Lower leg skin (tissue), 3 donors: Measurements from ENCODE around the gene DLGAP1.

ENCODE experiments used
- CTCF ChIP-seq, 3 donors: fragments of 450-650 bp; IDR thresholded peaks; one replicate each; pipeline ENCODE4 v1.5.1; 2016; ENCODE audit warnings: antibody characterized with exemption in 3 of 3, mild to moderate bottlenecking in 3 of 3, moderate library complexity in 2 of 3
- POLR2A ChIP-seq, 2 donors: fragments of 450-650 bp; IDR thresholded peaks; one replicate each; pipeline ENCODE4 v1.6.1; 2016 to 2017; ENCODE audit warnings: antibody characterized with exemption in 2 of 2, mild to moderate bottlenecking in 1 of 2, moderate library complexity in 1 of 2

GRCh38 chr18:4130734-4131719 lies 324.1 kb downstream of the DLGAP1 start:
- no peak for TF ChIP-seq CTCF (IDR thresholded peaks at IDR 0.05)
- no peak for TF ChIP-seq POLR2A (IDR thresholded peaks at IDR 0.05)
